ENCODE data around the gene INPP4A. TPM values are rescaled to one million over a fixed set of nuclear protein-coding genes. Genes with fewer than 3 reads are reported as not detected.

The INPP4A gene
- total RNA-seq, 4 donors from 2014 or later: 22.8 to 35.8 (median 25.4) TPM

- peaks cover 32 to 41% (median 37%) of the 10 kb centered on the region in 4 donors for H3K4me1 ChIP-seq
- in situ Hi-C loops (cut with MboI; ENCODE audit: low pct_ligation_motif_present in 1 of 4, low pct_unique_long_range_greater_than_20kb in 1 of 4, low sequenced_read_pairs in 3 of 4): loop anchor here in 1 of 4 donors (10.0 kb wide), 1 partner anchor 194 kb away; no protein-coding TSS in a partner anchor
- 3 to 7% methylated on average over 3 to 29 of the region's 29 CpGs for WGBS, 2 donors (ENCODE audit: low coverage in 1 of 2)
Observed at GRCh38 chr2:98608962-98609604, 164.4 kb downstream of the INPP4A start.

GRCh38 chr2:98614024-98614739 lies 169.5 kb downstream of the INPP4A start:
- TF ChIP-seq CTCF (IDR thresholded peaks at IDR 0.05) (no peak), POLR2AphosphoS5 (IDR thresholded peaks at IDR 0.05) (no peak), EP300 (IDR thresholded peaks at IDR 0.05; ENCODE audit: low read depth) (no peak), POLR2A (IDR thresholded peaks at IDR 0.05) (no peak)
- no peak for DNase-seq
- H3K36me3 ChIP-seq: peaks cover 0 to 33% (median 8%) of the 10 kb centered on the region in 4 donors
- intact Hi-C loops (cut with DNase I; ENCODE audit: low total_unique reads): no loop called here
- in situ Hi-C loops (cut with MboI; ENCODE audit: low pct_ligation_motif_present in 1 of 4, low pct_unique_long_range_greater_than_20kb in 1 of 4, low sequenced_read_pairs in 3 of 4): no loop called here
- no peak overlapping the region for H3K27ac ChIP-seq
- H3K27me3 ChIP-seq: no peaks in the 10 kb centered on the region
- peaks cover 17 to 24% (median 19%) of the 10 kb centered on the region in 4 donors for H3K4me1 ChIP-seq
- H3K4me3 ChIP-seq: no peak overlapping the region
- H3K9me3 ChIP-seq: no peaks in the 10 kb centered on the region
- 90 to 95% methylated on average over 2 to 9 of the region's 9 CpGs for WGBS, 2 donors (ENCODE audit: low coverage in 1 of 2)

More at GRCh38 chr2:98608962-98609604, 164.4 kb downstream of the INPP4A start:
- no peaks in the 10 kb centered on the region for H3K9me3 ChIP-seq
- H3K27ac ChIP-seq: peak overlapping the region; percentile 88 to 98 (median 95)
- peaks cover 0 to 14% (median 0%) of the 10 kb centered on the region in 4 donors for H3K36me3 ChIP-seq
- H3K4me3 ChIP-seq: peak overlapping the region; percentile 87 to 91 (median 88)
- H3K27me3 ChIP-seq: no peaks in the 10 kb centered on the region
- no peak for TF ChIP-seq EP300 (IDR thresholded peaks at IDR 0.05; ENCODE audit: low read depth)
- peak in 1 of 3 donors; percentile 23 for TF ChIP-seq POLR2AphosphoS5 (IDR thresholded peaks at IDR 0.05)
- DNase-seq: peak; percentile 20
- intact Hi-C loops (cut with DNase I; ENCODE audit: low total_unique reads): no loop called here

GRCh38 chr2:98615481-98615880 lies 170.8 kb downstream of the INPP4A start:
- in situ Hi-C loops (cut with MboI; ENCODE audit: low pct_ligation_motif_present in 1 of 4, low pct_unique_long_range_greater_than_20kb in 1 of 4, low sequenced_read_pairs in 3 of 4): no loop called here
- Histone ChIP-seq H3K9me3 (no peaks in the 10 kb centered on the region), H3K27ac (no peak overlapping the region), H3K4me3 (no peak overlapping the region), H3K4me1 (peaks cover 4 to 11% (median 7%) of the 10 kb centered on the region in 4 donors), H3K27me3 (no peaks in the 10 kb centered on the region), H3K36me3 (peaks cover 0 to 36% (median 11%) of the 10 kb centered on the region in 4 donors)
- DNase-seq: no peak
- no peak for TF ChIP-seq CTCF (IDR thresholded peaks at IDR 0.05)
- TF ChIP-seq POLR2A (IDR thresholded peaks at IDR 0.05): no peak
- TF ChIP-seq EP300 (IDR thresholded peaks at IDR 0.05; ENCODE audit: low read depth): no peak
- no peak for TF ChIP-seq POLR2AphosphoS5 (IDR thresholded peaks at IDR 0.05)
- 79 to 91% methylated on average over 5 of the region's 5 CpGs for WGBS, 2 donors (ENCODE audit: low coverage in 1 of 2)
- intact Hi-C loops (cut with DNase I; ENCODE audit: low total_unique reads): no loop called here

GRCh38 chr2:98617149-98617548 lies 172.5 kb downstream of the INPP4A start:
- intact Hi-C loops (cut with DNase I; ENCODE audit: low total_unique reads): no loop called here
- in situ Hi-C loops (cut with MboI; ENCODE audit: low pct_ligation_motif_present in 1 of 4, low pct_unique_long_range_greater_than_20kb in 1 of 4, low sequenced_read_pairs in 3 of 4): no loop called here
- DNase-seq: no peak
- Histone ChIP-seq H3K27ac (no peak overlapping the region), H3K27me3 (no peaks in the 10 kb centered on the region), H3K36me3 (peaks cover 0 to 36% (median 15%) of the 10 kb centered on the region in 4 donors), H3K4me3 (no peak overlapping the region), H3K4me1 (no peaks in the 10 kb centered on the region), H3K9me3 (no peaks in the 10 kb centered on the region)
- TF ChIP-seq EP300 (IDR thresholded peaks at IDR 0.05; ENCODE audit: low read depth): no peak
- TF ChIP-seq POLR2A (IDR thresholded peaks at IDR 0.05): no peak
- 55 to 67% methylated on average over 3 to 5 of the region's 5 CpGs for WGBS, 2 donors (ENCODE audit: low coverage in 1 of 2)

GRCh38 chr2:98623657-98624056 lies 179.0 kb downstream of the INPP4A start:
- H3K36me3 ChIP-seq: peaks cover 0 to 25% (median 8%) of the 10 kb centered on the region in 4 donors
- no peaks in the 10 kb centered on the region for H3K9me3 ChIP-seq
- no peaks in the 10 kb centered on the region for H3K27me3 ChIP-seq
- WGBS, 2 donors (ENCODE audit: low coverage in 1 of 2): 0 to 78% methylated on average over 1 to 5 of the region's 5 CpGs
- DNase-seq: no peak
- no peak for TF ChIP-seq POLR2A (IDR thresholded peaks at IDR 0.05)
- intact Hi-C loops (cut with DNase I; ENCODE audit: low total_unique reads) (no loop called here), in situ Hi-C loops (cut with MboI; ENCODE audit: low pct_ligation_motif_present in 1 of 4, low pct_unique_long_range_greater_than_20kb in 1 of 4, low sequenced_read_pairs in 3 of 4) (no loop called here)
- no peaks in the 10 kb centered on the region for H3K4me1 ChIP-seq
- no peak overlapping the region for H3K27ac ChIP-seq
- no peak overlapping the region for H3K4me3 ChIP-seq
